NCI-H2227 treated with DMSO at 0.1 percent for 48 hours (cell line): ENCODE results near the gene LSM10.

Experiments
- DNase-seq: peaks from one replicate; lab custom pipeline; 2025; lab: John Stamatoyannopoulos, UW

The LSM10 gene

GRCh38 chr1:36383240-36383639 lies 14.5 kb downstream of the LSM10 start:
- DNase-seq = no peak

DNA sequence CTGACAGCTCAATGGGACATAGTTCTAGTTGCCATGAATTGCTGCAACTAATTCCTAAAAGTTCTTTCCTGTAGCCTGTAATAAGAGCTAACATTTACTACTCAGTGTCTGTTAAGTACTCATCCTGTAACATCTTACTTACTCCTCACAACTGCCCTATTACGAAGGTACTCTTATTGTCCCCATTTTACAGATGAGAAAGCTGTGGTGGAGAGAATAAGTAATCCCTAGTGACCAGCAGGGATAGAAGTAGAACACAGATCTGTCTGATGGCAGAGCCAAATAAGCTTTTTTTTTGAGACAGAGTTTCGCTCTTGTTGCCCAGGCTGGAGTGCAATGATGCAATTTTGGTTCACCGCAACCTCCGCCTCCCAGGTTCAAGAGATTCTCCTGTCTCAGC lies 15.0 kb downstream of the LSM10 start:
- DNase-seq = no peak

DNA sequence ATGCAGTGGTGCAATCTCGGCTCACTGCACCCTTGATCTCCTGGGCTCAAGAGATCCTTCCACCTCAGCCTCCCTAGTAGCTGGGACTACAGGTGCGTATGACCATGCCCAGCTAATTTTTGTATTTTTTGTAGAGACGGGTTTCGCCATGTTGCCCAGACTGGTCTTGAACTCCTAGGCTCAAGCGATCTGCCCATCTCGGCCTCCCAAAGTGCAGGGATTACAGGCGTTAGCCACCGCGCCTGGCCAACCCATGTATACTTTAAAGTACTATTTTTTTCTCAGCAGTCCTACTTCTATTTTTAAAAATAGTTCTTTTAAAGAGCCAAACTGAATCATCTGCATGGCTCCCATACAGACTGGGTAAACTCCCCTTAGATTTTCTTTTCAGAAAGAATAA lies 15.5 kb downstream of the LSM10 start:
- no peak for DNase-seq

- DNase-seq = no peak
These were observed 16.3 kb downstream of the LSM10 start for GRCh38 chr1:36381405-36381804.

DNA sequence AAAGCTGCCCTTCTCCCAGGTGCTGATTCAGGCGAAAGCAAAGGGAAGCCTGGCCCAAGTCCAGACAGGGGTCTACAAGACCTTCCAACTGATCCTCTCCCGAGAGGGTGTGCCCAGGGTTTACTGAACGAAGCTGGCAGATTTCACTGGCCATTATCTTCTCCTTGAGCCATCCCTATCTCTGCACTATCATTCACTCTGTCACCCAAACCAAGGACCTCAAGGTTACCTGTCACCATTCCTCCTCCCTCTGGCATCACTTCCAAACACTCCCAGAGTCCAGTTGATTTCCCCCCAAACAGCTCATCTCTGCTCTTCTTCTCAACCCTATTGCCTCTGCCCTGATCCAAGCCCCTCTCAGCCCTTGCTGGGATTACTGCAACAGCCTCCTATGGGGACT lies 16.9 kb downstream of the LSM10 start:
- DNase-seq = no peak

GRCh38 chr1:36380143-36380619 lies 17.5 kb downstream of the LSM10 start:
- DNase-seq = no peak

DNA sequence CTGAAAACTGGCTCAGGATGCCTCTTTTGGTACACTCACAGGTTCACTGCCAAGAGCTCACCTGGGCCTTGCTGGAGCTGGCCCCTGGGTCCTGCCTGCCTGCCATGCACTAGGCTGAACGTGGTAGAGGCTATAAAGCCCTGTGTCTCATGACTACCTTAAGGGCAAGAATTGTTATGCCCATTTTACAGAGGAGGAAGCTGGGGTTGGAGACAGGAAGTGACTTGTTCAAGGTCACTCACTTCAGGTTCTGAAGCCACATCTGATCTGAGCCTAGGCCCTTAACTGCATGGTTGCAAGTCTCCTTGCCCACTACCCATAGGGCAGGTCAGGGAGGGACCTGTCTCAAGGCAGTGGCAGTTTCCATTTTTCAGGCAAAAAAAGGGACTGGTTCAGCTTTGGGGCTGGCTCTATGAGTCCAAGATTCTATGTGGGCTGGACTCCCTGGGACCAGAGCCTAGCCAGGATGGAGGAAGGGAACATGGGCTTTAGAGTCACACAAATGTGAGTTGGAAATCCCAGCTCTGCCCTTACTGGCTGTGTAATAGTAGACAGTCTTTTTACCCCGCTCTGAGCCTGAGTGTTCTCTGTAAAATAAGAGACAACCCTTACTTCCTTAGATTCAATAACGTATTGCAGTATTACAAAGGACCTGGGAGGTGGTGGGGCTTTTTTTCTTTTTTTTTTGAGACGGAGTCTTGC lies 19.8 kb downstream of the LSM10 start:
- no peak for DNase-seq

GRCh38 chr1:36372617-36373016 lies 25.1 kb downstream of the LSM10 start:
- no peak for DNase-seq

DNA sequence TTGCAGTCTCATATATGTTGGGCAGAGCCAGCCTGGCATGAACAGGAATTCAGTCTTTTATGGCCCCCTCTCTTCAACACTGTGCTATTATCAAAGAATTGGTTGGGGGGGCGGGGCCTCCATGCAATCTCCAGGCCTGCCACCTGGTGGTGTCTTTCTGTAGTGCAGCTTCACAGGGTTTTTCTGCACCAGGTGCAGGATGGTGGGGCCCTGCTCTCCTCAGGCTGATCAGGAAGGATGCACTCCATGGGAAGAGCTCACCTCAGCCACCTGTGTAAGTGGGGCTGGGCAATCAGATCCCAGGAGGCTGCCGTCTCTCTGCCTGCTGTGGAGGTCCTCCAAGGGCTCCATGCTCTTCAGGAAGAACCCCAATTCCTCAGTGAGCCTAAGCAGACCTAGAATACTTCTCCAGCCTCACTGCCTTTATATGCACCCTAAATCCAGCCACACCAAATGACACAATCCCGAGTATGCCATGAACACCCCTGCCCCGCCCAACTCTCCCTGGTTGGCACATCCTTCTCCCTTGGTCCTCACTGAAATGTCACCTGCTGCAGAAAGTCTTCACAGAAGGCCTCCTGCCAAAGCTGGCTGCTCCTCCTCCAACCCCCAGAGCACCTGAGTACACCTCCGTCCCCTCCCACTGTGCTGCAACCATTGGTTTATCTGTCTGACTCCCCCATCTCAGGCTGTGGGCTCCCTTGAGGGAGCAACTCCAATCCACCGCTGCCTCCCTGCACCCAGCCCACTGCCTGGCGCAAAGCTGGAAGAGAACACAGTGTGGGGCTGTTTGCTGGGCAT lies 28.4 kb downstream of the LSM10 start:
- DNase-seq = peak; percentile 74

DNA sequence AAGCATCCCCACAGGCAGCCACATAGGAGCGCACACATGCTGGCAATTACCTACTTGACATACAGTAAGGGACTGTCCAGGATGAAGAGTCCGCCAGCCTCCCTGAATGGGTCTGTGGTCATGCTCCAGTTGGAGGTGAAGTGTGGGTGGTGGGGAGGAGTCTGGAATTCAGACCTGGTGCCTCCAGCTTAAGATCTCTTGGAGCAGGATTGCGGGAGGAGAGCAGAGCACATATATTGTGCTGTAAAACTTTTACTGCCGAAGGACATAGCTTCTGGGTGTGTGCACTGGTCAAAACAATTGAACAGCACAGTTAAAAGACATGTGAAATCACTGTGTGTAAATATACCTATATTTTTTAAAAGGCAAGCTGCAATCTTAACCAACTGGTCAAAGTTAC lies 29.9 kb downstream of the LSM10 start:
- no peak for DNase-seq

GRCh38 chr1:36367066-36367465 lies 30.6 kb downstream of the LSM10 start:
- no peak for DNase-seq

DNA sequence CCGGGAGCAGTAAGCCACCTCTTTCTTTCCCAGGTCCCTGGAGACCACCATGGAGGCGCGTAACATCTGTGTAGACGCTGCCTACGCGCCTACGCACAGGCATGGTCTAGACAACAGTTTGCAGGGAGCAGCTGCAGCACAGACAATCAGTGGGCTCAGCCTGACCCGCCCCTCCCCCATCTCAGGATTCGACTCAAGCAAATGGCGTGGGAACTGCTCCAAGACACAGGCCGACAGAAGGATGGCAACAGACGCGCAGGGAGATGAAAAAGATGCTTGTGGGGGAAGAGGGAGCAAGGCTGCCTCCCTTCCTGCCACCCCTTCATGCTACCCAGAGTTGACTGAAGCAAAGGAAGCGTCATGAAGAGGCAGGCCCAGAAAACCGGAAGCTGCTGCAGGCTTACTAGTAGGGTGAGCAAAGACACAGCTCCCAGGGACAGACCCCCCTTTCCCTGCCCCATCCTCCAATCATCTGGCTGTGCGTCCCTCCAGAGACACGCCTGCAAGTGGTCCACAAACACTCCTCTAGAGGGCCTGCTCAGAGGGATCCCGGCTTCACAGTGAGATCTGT lies 31.5 kb downstream of the LSM10 start:
- DNase-seq = peak; percentile 94

GRCh38 chr1:36365381-36365780 lies 32.3 kb downstream of the LSM10 start:
- no peak for DNase-seq

- no peak for DNase-seq
These were observed 37.7 kb downstream of the LSM10 start for GRCh38 chr1:36359911-36360550.

DNA sequence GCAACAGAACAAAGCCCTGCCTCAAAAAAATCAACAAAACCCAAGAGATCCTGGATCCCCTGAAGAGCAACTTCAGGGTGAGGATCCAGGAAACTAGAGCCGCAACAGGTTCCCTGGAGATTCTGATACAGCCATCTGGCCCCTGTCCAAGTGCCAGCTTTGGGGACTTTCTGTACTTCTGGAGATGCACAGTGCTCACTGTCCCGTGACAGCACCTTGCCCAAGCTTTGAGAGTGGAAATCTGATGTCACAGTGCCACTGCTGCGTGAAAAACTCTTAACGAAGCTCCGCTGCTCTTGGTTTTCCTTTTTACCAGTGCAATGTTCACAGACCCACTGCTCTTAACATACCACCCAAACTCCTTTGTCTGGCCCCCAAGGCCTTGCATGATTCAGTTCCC lies 38.3 kb downstream of the LSM10 start:
- DNase-seq = no peak

DNA sequence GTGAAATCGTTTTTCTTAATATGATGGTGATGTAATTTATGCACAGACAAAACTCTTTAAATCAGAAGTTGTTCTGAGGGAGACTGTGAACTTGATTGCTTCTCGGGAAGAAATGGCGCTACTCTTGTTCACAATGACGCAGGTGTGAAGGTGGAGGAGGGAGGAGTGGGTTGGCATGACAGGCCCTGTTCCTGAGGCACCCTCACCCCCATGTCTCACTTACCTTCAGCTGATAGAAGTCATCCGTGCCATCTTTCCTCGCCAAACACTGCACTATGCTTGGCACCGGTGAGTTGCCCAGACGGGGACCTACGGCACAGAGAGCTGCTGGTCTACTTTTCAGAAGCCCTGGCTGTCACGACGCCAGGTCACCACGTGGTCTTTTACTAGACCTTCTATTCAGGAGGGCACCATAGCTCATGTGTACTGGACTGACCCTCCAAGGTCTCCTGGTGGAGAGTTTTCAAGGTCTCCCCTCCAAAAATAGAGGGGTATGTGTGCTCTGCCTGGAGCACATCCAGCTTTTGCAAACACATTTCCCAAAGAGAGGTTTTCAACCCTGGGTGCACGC lies 39.1 kb downstream of the LSM10 start:
- no peak for DNase-seq

GRCh38 chr1:36355811-36356210 lies 41.9 kb downstream of the LSM10 start:
- no peak for DNase-seq

DNA sequence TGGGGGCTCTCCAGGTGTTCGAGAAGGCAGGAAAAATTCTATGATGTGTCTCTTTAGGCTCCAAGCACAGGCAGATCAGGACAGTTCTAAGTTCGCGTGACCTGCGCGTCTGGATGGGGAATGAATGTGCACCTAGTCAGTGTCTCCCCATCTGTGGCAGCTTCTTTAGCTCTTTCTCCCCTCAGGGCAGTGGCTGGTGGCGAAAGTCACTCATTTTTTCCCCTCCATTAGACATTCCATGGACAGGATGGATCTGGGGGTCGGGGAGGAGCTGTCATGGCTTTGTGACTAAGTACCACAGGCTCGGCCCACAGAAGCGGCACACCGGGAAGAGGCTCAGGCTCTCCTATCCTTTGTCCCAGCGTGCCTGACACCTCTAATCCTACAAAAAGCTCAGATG lies 43.2 kb downstream of the LSM10 start:
- DNase-seq = no peak

DNA sequence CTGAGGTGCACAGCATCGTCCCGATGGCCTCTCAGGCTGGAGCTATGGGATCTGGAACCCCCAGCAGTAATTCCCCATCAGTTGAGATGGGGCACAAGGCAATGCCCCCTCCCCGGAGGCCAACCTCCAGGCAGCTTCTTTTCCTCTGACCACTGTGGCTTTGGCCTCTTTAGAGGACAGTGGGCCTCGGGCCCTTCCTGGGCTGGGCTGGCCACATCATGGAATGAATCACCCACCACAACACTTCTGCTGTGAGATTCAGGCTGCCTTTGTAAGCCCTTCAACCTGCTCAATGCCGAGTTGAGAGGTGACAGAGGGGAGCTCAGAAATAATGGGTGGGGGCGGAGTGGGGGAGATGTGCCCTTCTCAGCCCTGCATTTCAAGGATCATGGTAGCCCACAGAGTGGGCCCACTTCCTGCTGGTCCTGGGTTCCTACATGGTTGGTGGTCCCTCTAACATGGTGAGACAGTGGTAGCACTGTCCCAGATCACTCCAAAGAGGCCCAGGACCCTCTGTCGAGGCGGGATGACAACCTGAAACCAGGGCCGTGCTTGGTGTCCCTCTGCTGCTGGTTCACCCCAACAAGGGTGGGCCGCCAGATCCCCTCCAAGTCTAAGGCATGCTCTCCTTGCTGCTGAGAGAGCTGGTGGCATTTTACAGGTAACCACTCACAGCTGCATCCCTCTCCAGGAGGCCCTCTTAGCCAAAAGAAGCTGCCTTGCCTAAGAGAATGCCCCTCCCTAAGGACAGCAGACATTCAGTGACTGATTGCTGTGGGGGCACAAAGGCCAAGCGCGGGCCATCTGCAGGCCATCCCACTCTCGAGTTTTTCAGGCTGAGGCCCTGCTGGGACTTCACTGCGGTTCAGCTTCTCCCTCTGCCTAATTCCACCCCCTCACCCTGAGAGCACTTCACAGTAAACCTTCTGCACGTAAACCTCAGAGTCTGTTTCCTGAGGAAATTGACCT lies 44.5 kb downstream of the LSM10 start:
- no peak for DNase-seq

GRCh38 chr1:36352125-36352909 lies 45.4 kb downstream of the LSM10 start:
- DNase-seq = no peak
